Naive thymus-derived CD4-positive, alpha-beta T cell (primary cell): ENCODE results near the gene CITED4. TPM values are rescaled to one million over a fixed set of nuclear protein-coding genes. Genes with fewer than 3 reads are reported as not detected.

Experiments
- ATAC-seq: fragments of 150-1000 bp; cut with Tn5 transposase; 2 replicates; pipeline ENCODE4 v1.10.0; 2021; ENCODE audit warnings: mild to moderate bottlenecking, moderate library complexity
- CTCF ChIA-PET: fragments of 350-600 bp; sonication (Branson Sonifier 250); formaldehyde crosslinking; loops from one replicate; lab custom pipeline; 2021; ENCODE audit warnings: antibody characterized with exemption; lab: Charles Lee
- POLR2A ChIA-PET: fragments of 350-600 bp; sonication (Branson Sonifier 250); formaldehyde crosslinking; loops from one replicate; lab custom pipeline; 2021; ENCODE audit warnings: antibody characterized with exemption, inconsistent platforms; lab: Charles Lee
- DNase-seq, 9 donors: peaks; one replicate each; pipeline versions ENCODE4 v3.0.0 to v3.0.0-alpha.2; 2020 to 2022; ENCODE audit warnings: mixed read lengths in 1 of 9
- H3K27ac ChIP-seq: one replicate; pipeline ENCODE4 v1.7.0; 2013; ENCODE audit warnings: mild to moderate bottlenecking, low read depth, low read length, moderate library complexity
- H3K27me3 ChIP-seq, 2 donors: one replicate each; pipeline ENCODE4 v1.7.0; 2013; ENCODE audit warnings: low read length in 2 of 2, mild to moderate bottlenecking in 2 of 2, moderate library complexity in 2 of 2; ENCODE audit not compliant: control insufficient read depth in 2 of 2, insufficient read depth in 2 of 2
- H3K36me3 ChIP-seq, 3 experiments: 1 replicate in 2 of 3; 2 replicates in 1 of 3; pipeline ENCODE4 v1.7.0; 2013; ENCODE audit warnings: low read length in 3 of 3, mild to moderate bottlenecking in 3 of 3, moderate library complexity in 1 of 3; ENCODE audit not compliant: insufficient read depth in 3 of 3, control insufficient read depth in 2 of 3
- H3K4me1 ChIP-seq, 2 donors: one replicate each; pipeline ENCODE4 v1.7.0; 2013; ENCODE audit warnings: low read length in 2 of 2, mild to moderate bottlenecking in 2 of 2, moderate library complexity in 1 of 2; ENCODE audit not compliant: control insufficient read depth in 2 of 2, insufficient read depth in 2 of 2
- H3K4me3 ChIP-seq: 2 replicates; pipeline ENCODE4 v1.7.0; 2013; ENCODE audit warnings: mild to moderate bottlenecking, low read length
- H3K9me3 ChIP-seq, 3 experiments: 1 replicate in 2 of 3; 2 replicates in 1 of 3; pipeline ENCODE4 v1.7.0; 2013; ENCODE audit warnings: low read length in 3 of 3; ENCODE audit not compliant: control insufficient read depth in 2 of 3
- H3K27ac Mint-ChIP-seq, 9 donors: one replicate each; pipeline ENCODE4 v1.8.0; 2020 to 2022; ENCODE audit warnings: mixed read lengths in 9 of 9, mild to moderate bottlenecking in 8 of 9, moderate library complexity in 5 of 9, inconsistent platforms in 2 of 9
- H3K27me3 Mint-ChIP-seq, 5 donors: one replicate each; pipeline ENCODE4 v1.8.0; 2021 to 2022; ENCODE audit warnings: mixed read lengths in 5 of 5, mild to moderate bottlenecking in 1 of 5
- H3K36me3 Mint-ChIP-seq, 5 donors: one replicate each; pipeline ENCODE4 v1.8.0; 2020 to 2022; ENCODE audit warnings: mixed read lengths in 5 of 5, mild to moderate bottlenecking in 3 of 5, inconsistent platforms in 1 of 5
- H3K4me1 Mint-ChIP-seq, 7 donors: one replicate each; pipeline ENCODE4 v1.8.0; 2020 to 2022; ENCODE audit warnings: mixed read lengths in 7 of 7, mild to moderate bottlenecking in 3 of 7, inconsistent platforms in 1 of 7
- H3K4me3 Mint-ChIP-seq, 10 donors: one replicate each; pipeline ENCODE4 v1.8.0; 2020 to 2022; ENCODE audit warnings: mild to moderate bottlenecking in 10 of 10, mixed read lengths in 10 of 10, moderate library complexity in 6 of 10, inconsistent platforms in 2 of 10
- H3K9me3 Mint-ChIP-seq, 11 donors: one replicate each; pipeline ENCODE4 v1.8.0; 2020 to 2022; ENCODE audit warnings: mixed read lengths in 11 of 11, mild to moderate bottlenecking in 4 of 11, inconsistent platforms in 1 of 11, moderate library complexity in 1 of 11
- intact Hi-C, 2 donors: fragments of 100-400 bp; cut with micrococcal nuclease; formaldehyde crosslinking; loops; one replicate each; pipeline ENCODE4 v1.15.1; 2023
- polyA plus RNA-seq, 2 donors: library from polyadenylated mRNA; unstranded; fragments of 300-500 nt; fragmentation: Illumina TruSeq; gene quantifications; one replicate each; pipeline ENCODE4 v1.2.3, GENCODE V29; 2021
- total RNA-seq, 6 experiments: library from RNA in 5 of 6; stranded (reverse) in 5 of 6; gene quantifications; 1 replicate in 5 of 6; 2 replicates in 1 of 6; pipeline ENCODE4 v1.2.3 and lab custom pipeline; 2021 to 2026

The CITED4 gene
- total and polyA plus RNA-seq, 7 experiments from 2014 or later: 20.5 to 42.8 (median 28.9) TPM

GRCh38 chr1:40858856-40859416, 3.2 kb downstream of the CITED4 start:
- intact Hi-C loops: no loop called here
- peaks cover 10 to 12% of the 10 kb centered on the region in 2 donors for H3K4me1 ChIP-seq
- Mint-ChIP-seq H3K4me3 (peak overlapping the region in 3 of 10 donors; percentile 18 to 88 (median 48)), H3K4me1 (peaks cover 11 to 20% (median 14%) of the 10 kb centered on the region in 7 donors), H3K36me3 (peaks cover 0 to 3% (median 0%) of the 10 kb centered on the region in 5 donors), H3K27ac (peak overlapping the region in 1 of 9 donors; percentile 70), H3K9me3 (no peaks in the 10 kb centered on the region), H3K27me3 (peaks cover 0 to 26% (median 0%) of the 10 kb centered on the region in 5 donors)
- H3K4me3 ChIP-seq: no peak overlapping the region
- H3K27me3 ChIP-seq: no peaks in the 10 kb centered on the region
- H3K36me3 ChIP-seq: no peaks in the 10 kb centered on the region
- no peak for ATAC-seq
- POLR2A ChIA-PET: interaction anchor here (1.7 kb wide), 1 partner anchor 168 kb away, joined by 3 read pairs; the partner anchor contains the start of gene NFYC
- DNase-seq: no peak
- no peak overlapping the region for H3K27ac ChIP-seq
- CTCF ChIA-PET: interaction anchor here (0.8 kb wide), 1 partner anchor 258 kb away, joined by 3 read pairs; no protein-coding TSS in a partner anchor
- H3K9me3 ChIP-seq: no peaks in the 10 kb centered on the region

GRCh38 chr1:40857737-40858136, 4.4 kb downstream of the CITED4 start:
- Histone ChIP-seq H3K4me3 (no peak overlapping the region), H3K27ac (no peak overlapping the region), H3K9me3 (no peaks in the 10 kb centered on the region), H3K4me1 (peaks cover 7 to 9% of the 10 kb centered on the region in 2 donors), H3K27me3 (no peaks in the 10 kb centered on the region), H3K36me3 (no peaks in the 10 kb centered on the region)
- DNase-seq (no peak), ATAC-seq (no peak)
- Mint-ChIP-seq H3K9me3 (no peaks in the 10 kb centered on the region), H3K27me3 (peaks cover 0 to 26% (median 0%) of the 10 kb centered on the region in 5 donors), H3K4me3 (no peak overlapping the region), H3K27ac (no peak overlapping the region), H3K4me1 (peaks cover 8 to 14% (median 11%) of the 10 kb centered on the region in 7 donors), H3K36me3 (peaks cover 0 to 3% (median 0%) of the 10 kb centered on the region in 5 donors)
- ChIA-PET POLR2A (interaction anchor here (1.7 kb wide), 1 partner anchor 167 kb away, joined by 3 read pairs; the partner anchor contains the start of gene NFYC), CTCF (interaction anchor here (1.2 kb wide), 1 partner anchor 9 kb away, joined by 3 read pairs; no protein-coding TSS in a partner anchor)
- intact Hi-C loops: no loop called here

- no peak overlapping the region for H3K4me3 Mint-ChIP-seq
Measured at GRCh38 chr1:40856656-40857302, 5.4 kb downstream of the CITED4 start.

GRCh38 chr1:40856116-40856515, 6.0 kb downstream of the CITED4 start:
- Histone ChIP-seq H3K9me3 (no peaks in the 10 kb centered on the region), H3K27ac (no peak overlapping the region), H3K36me3 (no peaks in the 10 kb centered on the region), H3K27me3 (no peaks in the 10 kb centered on the region), H3K4me1 (peaks cover 4 to 5% of the 10 kb centered on the region in 2 donors), H3K4me3 (no peak overlapping the region)
- peaks cover 0 to 1% (median 0%) of the 10 kb centered on the region in 11 donors for H3K9me3 Mint-ChIP-seq
- peaks cover 0 to 3% (median 0%) of the 10 kb centered on the region in 5 donors for H3K36me3 Mint-ChIP-seq
- no peak overlapping the region for H3K27ac Mint-ChIP-seq
- intact Hi-C loops: no loop called here
- H3K27me3 Mint-ChIP-seq: peaks cover 0 to 25% (median 0%) of the 10 kb centered on the region in 5 donors
- ATAC-seq: no peak
- CTCF ChIA-PET: interaction anchor here (0.7 to 1.6 kb wide), 2 partner anchors 43 to 82 kb away, joined by 3 to 5 read pairs; no protein-coding TSS in a partner anchor
- DNase-seq: no peak
- POLR2A ChIA-PET: interaction anchor here (0.6 kb wide), 1 partner anchor 21 kb away, joined by 3 read pairs; no protein-coding TSS in a partner anchor
- H3K4me3 Mint-ChIP-seq: no peak overlapping the region
- peaks cover 5 to 13% (median 6%) of the 10 kb centered on the region in 7 donors for H3K4me1 Mint-ChIP-seq

More at GRCh38 chr1:40856656-40857302, 5.4 kb downstream of the CITED4 start:
- H3K27me3 Mint-ChIP-seq: peaks cover 0 to 26% (median 0%) of the 10 kb centered on the region in 5 donors
- Histone ChIP-seq H3K36me3 (no peaks in the 10 kb centered on the region), H3K9me3 (no peaks in the 10 kb centered on the region), H3K4me3 (no peak overlapping the region), H3K27ac (no peak overlapping the region), H3K4me1 (peaks cover 6 to 8% of the 10 kb centered on the region in 2 donors), H3K27me3 (no peaks in the 10 kb centered on the region)
- peaks cover 5 to 9% (median 7%) of the 10 kb centered on the region in 7 donors for H3K4me1 Mint-ChIP-seq
- DNase-seq: no peak
- CTCF ChIA-PET: interaction anchor here (0.7 to 1.6 kb wide), 2 partner anchors 43 to 82 kb away, joined by 3 to 5 read pairs; no protein-coding TSS in a partner anchor
- no peaks in the 10 kb centered on the region for H3K9me3 Mint-ChIP-seq
- H3K27ac Mint-ChIP-seq: no peak overlapping the region
- POLR2A ChIA-PET: no interaction called here
- peaks cover 0 to 3% (median 0%) of the 10 kb centered on the region in 5 donors for H3K36me3 Mint-ChIP-seq
- ATAC-seq: no peak
- intact Hi-C loops: no loop called here

- DNase-seq (no peak), ATAC-seq (peak; percentile 42)
- no peak overlapping the region for H3K4me3 Mint-ChIP-seq
- no peak overlapping the region for H3K27ac Mint-ChIP-seq
- peaks cover 0 to 11% (median 3%) of the 10 kb centered on the region in 7 donors for H3K4me1 Mint-ChIP-seq
- POLR2A ChIA-PET: interaction anchor here (0.6 kb wide), 1 partner anchor 21 kb away, joined by 3 read pairs; no protein-coding TSS in a partner anchor
- H3K27ac ChIP-seq: no peak overlapping the region
- no peak overlapping the region for H3K4me3 ChIP-seq
- H3K27me3 ChIP-seq: no peaks in the 10 kb centered on the region
- H3K27me3 Mint-ChIP-seq: peaks cover 0 to 21% (median 0%) of the 10 kb centered on the region in 5 donors
- CTCF ChIA-PET: interaction anchor here (1.6 kb wide), 1 partner anchor 81 kb away, joined by 4 read pairs; no protein-coding TSS in a partner anchor
- no peaks in the 10 kb centered on the region for H3K36me3 ChIP-seq
- peaks cover 0 to 1% (median 0%) of the 10 kb centered on the region in 11 donors for H3K9me3 Mint-ChIP-seq
- no peaks in the 10 kb centered on the region for H3K9me3 ChIP-seq
- H3K36me3 Mint-ChIP-seq: no peaks in the 10 kb centered on the region
- H3K4me1 ChIP-seq: no peaks in the 10 kb centered on the region
- intact Hi-C loops: no loop called here
Measured at GRCh38 chr1:40855513-40855912, 6.7 kb downstream of the CITED4 start.

- DNase-seq (no peak), ATAC-seq (no peak)
- H3K4me3 Mint-ChIP-seq: no peak overlapping the region
- peaks cover 0 to 18% (median 9%) of the 10 kb centered on the region in 7 donors for H3K4me1 Mint-ChIP-seq
- Histone ChIP-seq H3K27ac (no peak overlapping the region), H3K4me3 (no peak overlapping the region), H3K27me3 (no peaks in the 10 kb centered on the region), H3K36me3 (no peaks in the 10 kb centered on the region), H3K9me3 (no peaks in the 10 kb centered on the region), H3K4me1 (no peaks in the 10 kb centered on the region)
- peaks cover 0 to 7% (median 0%) of the 10 kb centered on the region in 5 donors for H3K27me3 Mint-ChIP-seq
- H3K27ac Mint-ChIP-seq: no peak overlapping the region
- CTCF ChIA-PET: interaction anchor here (1.3 to 1.6 kb wide), 2 partner anchors 79 to 82 kb away, joined by 4 to 9 read pairs; no protein-coding TSS in a partner anchor
- no peaks in the 10 kb centered on the region for H3K36me3 Mint-ChIP-seq
- H3K9me3 Mint-ChIP-seq: peaks cover 0 to 1% (median 0%) of the 10 kb centered on the region in 11 donors
- POLR2A ChIA-PET: interaction anchor here (0.6 to 1.8 kb wide), 3 partner anchors 9 to 102 kb away, joined by 3 to 8 read pairs (median 3); partner anchors contain the start of gene CITED4
- intact Hi-C loops: loop anchor here (5.0 kb wide), 2 partner anchors 187 to 227 kb away; partner anchors contain the start of gene RIMS3 (in 1 of the 2)
Measured at GRCh38 chr1:40853885-40854170, 8.3 kb downstream of the CITED4 start.
